ENCODE measurements around the gene ARFGEF2. TPM values are rescaled to one million over a fixed set of nuclear protein-coding genes. Genes with fewer than 3 reads are reported as not detected.

The ARFGEF2 gene
- total and polyA plus RNA-seq, 2 donors (not counting 3 experiments of a cell fraction or from before 2014, with no cell fraction given) = 12.7 to 32.6 TPM

- FAIRE-seq (no peak), DNase-seq (ENCODE audit: low read depth, low spot score) (no peak)
- peaks cover 3 to 12% of the 10 kb centered on the region in 2 experiments for H3K36me3 ChIP-seq (ENCODE audit: control insufficient read depth in 2 of 2, extremely low read depth in 1 of 2, insufficient read depth in 2 of 2, low read length in 2 of 2)
- H3K9me1 ChIP-seq (replicated peaks; ENCODE audit: control insufficient read depth, extremely low read depth, insufficient read depth, low read length) = no peaks in the 10 kb centered on the region
- H3K27ac ChIP-seq (ENCODE audit: insufficient read depth, low read depth, low read length) = no peak overlapping the region
- H2AFZ ChIP-seq (ENCODE audit: low read depth, low read length) = no peak overlapping the region
- BruUV-seq (replicated peaks) = no TSS peak
- H3K79me2 ChIP-seq (ENCODE audit: control insufficient read depth, insufficient read depth, low read length) = peaks cover 30% of the 10 kb centered on the region
- H3K9ac ChIP-seq (replicated peaks; ENCODE audit: extremely low read depth, insufficient read depth, low read length) = no peak overlapping the region
- H4K20me1 ChIP-seq (replicated peaks; ENCODE audit: control insufficient read depth, extremely low read depth, insufficient read depth, low read length) = no peaks in the 10 kb centered on the region
- H3K4me3 ChIP-seq (replicated peaks in 1 of 3; ENCODE audit: insufficient read depth in 1 of 3, low read depth in 1 of 3, low read length in 3 of 3) = no peak overlapping the region
- no peak overlapping the region for H3K4me2 ChIP-seq (ENCODE audit: insufficient read depth, low read length)
- intact Hi-C loops (cut with micrococcal nuclease) (no loop called here), dilution Hi-C loops (cut with MboI; ENCODE audit: extremely low pct_ligation_motif_present, low sequenced_read_pairs) (no loop called here)
- CTCF ChIA-PET = interaction anchor here (1.3 kb wide), 1 partner anchor 15 kb away, joined by 5 read pairs; no protein-coding TSS in a partner anchor
- no peaks in the 10 kb centered on the region for H3K4me1 ChIP-seq (ENCODE audit: control insufficient read depth, extremely low read depth, insufficient read depth, low read length)
- H3K27me3 ChIP-seq (ENCODE audit: control insufficient read depth in 2 of 2, insufficient read depth in 2 of 2, low read length in 2 of 2) = no peaks in the 10 kb centered on the region
- H3K9me3 ChIP-seq (replicated peaks; ENCODE audit: control insufficient read depth, insufficient read depth, low read length) = no peaks in the 10 kb centered on the region
- POLR2A ChIA-PET = no interaction called here
- TF ChIP-seq, protein P1, sequence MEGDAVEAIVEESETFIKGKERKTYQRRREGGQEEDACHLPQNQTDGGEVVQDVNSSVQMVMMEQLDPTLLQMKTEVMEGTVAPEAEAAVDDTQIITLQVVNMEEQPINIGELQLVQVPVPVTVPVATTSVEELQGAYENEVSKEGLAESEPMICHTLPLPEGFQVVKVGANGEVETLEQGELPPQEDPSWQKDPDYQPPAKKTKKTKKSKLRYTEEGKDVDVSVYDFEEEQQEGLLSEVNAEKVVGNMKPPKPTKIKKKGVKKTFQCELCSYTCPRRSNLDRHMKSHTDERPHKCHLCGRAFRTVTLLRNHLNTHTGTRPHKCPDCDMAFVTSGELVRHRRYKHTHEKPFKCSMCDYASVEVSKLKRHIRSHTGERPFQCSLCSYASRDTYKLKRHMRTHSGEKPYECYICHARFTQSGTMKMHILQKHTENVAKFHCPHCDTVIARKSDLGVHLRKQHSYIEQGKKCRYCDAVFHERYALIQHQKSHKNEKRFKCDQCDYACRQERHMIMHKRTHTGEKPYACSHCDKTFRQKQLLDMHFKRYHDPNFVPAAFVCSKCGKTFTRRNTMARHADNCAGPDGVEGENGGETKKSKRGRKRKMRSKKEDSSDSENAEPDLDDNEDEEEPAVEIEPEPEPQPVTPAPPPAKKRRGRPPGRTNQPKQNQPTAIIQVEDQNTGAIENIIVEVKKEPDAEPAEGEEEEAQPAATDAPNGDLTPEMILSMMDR (IDR thresholded peaks at IDR 0.05; ENCODE audit: extremely low read depth in 1 of 2, insufficient read depth in 1 of 2, low read depth in 1 of 2, low read length in 2 of 2) = no peak
- TF ChIP-seq JUN (IDR thresholded peaks at IDR 0.05; ENCODE audit: borderline replicate concordance, insufficient read depth, insufficient read length, low read depth) = no peak
- no peak for TF ChIP-seq GATA2 (IDR thresholded peaks at IDR 0.05; ENCODE audit: insufficient read depth, insufficient read length, low read depth, low read length)
- no peak for TF ChIP-seq POLR2A (IDR thresholded peaks at IDR 0.05; ENCODE audit: low read depth, low read length)
- no peak for TF ChIP-seq FOS (IDR thresholded peaks at IDR 0.05; ENCODE audit: borderline replicate concordance, insufficient read depth, low read length)
- TF ChIP-seq, protein P2, sequence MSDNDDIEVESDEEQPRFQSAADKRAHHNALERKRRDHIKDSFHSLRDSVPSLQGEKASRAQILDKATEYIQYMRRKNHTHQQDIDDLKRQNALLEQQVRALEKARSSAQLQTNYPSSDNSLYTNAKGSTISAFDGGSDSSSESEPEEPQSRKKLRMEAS (IDR thresholded peaks at IDR 0.05; ENCODE audit: insufficient read depth, insufficient read length) = no peak
- TF ChIP-seq MYC (IDR thresholded peaks at IDR 0.05; ENCODE audit: low read depth, low read length) = no peak
- TF ChIP-seq POLR2AphosphoS5 (IDR thresholded peaks at IDR 0.05; ENCODE audit: insufficient read depth, low read depth, low read length) = no peak
- TF ChIP-seq EZH2 (IDR thresholded peaks at IDR 0.05; ENCODE audit: borderline replicate concordance, low read depth, low read length, severe bottlenecking) = no peak
Measured at GRCh38 chr20:48942730-48943129, 21.2 kb downstream of the ARFGEF2 start.
